NCI-H82 treated with DMSO at 0.1 percent for 48 hours (cell line): ENCODE measurements around the gene ELP1.

Experiments used
- DNase-seq: peaks from one replicate; lab custom pipeline; 2025; ENCODE audit not compliant: unreplicated experiment; lab: John Stamatoyannopoulos, UW

Gene ELP1

GRCh38 chr9:108883085-108883484, 50.8 kb downstream of the ELP1 start:
- DNase-seq = no peak

GRCh38 chr9:108882052-108882888, 51.7 kb downstream of the ELP1 start:
- DNase-seq = no peak

DNA sequence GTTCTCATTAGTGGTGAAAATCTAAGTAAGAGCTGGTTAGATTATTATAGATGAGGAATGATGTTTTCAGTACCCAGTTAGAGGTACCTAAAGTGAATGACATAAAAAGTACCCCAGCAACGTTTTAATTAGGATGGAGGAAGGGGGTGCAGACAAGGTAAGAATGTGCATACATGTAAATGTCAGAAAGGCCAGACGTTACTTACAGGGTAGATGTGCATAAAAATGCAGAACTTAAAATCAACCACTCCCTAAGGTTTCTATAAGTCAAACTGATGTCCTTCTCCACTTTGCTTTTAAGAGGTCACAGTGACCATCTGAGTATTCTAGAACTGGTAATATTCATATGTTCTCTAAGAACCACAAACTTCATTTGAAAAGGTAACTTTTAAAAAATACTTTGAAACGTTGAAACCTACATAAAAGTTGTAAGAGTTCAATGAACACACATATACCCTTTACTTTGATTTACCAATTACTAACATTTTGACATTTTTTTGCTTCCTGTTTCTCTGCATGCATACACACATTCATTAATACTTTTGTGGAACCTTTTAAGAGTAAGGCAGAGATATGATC, 53.1 kb downstream of the ELP1 start:
- DNase-seq = no peak

GRCh38 chr9:108877524-108877923, 56.4 kb downstream of the ELP1 start:
- DNase-seq = no peak

GRCh38 chr9:108876425-108876824, 57.5 kb downstream of the ELP1 start:
- no peak for DNase-seq

- DNase-seq = no peak
Measured at GRCh38 chr9:108874058-108874788, 59.7 kb downstream of the ELP1 start.

- no peak for DNase-seq
Measured at GRCh38 chr9:108869092-108869725, 64.7 kb downstream of the ELP1 start.

- DNase-seq = no peak
Measured at GRCh38 chr9:108867829-108868228, 66.1 kb downstream of the ELP1 start.

DNA sequence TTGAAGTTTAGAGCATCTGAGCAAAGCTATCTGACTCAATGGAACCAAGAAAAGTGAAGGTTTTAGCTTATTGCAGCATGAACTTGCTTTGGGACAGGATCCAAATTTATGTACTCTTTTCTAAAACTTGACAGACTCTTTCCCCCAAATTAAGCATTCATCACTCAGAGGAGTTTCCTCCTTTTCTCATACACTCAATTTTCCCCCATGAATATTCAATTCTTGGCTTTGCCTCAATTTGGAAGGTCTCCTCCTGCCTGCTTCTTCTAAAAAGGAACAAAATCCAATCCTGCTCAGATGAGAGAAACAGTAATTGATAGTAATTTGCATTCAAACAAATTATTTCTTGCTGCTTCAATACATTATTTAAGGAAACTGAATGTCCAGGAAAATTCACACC, 66.8 kb downstream of the ELP1 start:
- no peak for DNase-seq

- no peak for DNase-seq
Measured at GRCh38 chr9:108866001-108866420, 67.9 kb downstream of the ELP1 start.

- DNase-seq = no peak
Measured at GRCh38 chr9:108865037-108865436, 68.9 kb downstream of the ELP1 start.

GRCh38 chr9:108864446-108864845, 69.5 kb downstream of the ELP1 start:
- no peak for DNase-seq

DNA sequence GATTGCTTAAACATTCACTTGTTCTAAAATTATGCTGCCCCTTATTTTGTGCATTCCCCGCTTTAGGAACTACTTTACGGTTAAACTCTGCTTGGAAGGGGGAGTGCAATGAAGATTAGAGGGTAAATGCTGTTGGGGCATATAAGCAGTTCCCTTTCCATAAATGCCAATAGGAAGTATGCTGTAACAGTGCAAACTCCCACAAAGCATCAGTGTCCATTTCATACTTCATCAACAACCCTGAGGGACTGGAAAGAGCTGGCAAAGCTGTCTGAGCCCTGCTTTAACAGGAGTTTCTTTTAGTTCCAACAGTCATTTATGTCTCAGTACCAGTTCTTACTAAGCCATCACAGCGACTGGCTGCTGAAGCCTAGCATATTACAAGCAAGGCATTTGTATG, 70.0 kb downstream of the ELP1 start:
- no peak for DNase-seq

DNA sequence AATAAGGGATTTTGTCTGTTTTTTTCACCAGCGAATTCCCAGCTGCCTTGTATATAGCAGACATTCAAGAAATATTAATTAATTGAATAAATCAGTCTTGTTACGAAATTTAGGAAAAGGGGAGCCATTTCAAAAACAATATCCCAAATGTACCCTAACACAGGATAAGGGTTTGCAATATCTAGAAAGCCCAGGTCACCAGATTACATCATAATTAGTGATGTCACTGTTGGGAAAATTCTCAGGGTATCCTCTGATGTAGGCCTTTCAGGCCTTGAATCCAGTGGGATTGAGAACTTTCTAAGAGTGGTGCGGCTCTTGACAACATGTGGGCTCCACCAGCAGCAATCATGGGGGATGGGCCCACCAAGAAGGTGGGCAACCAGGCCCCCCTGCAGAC, 71.9 kb downstream of the ELP1 start, which contains the start of gene ACTL7A:
Gene ACTL7A, plus strand, starts transcription at position 270 of the 400 bp plus-strand sequence. Its CDS starts 57 bp downstream, at position 327.
- no peak for DNase-seq

DNA sequence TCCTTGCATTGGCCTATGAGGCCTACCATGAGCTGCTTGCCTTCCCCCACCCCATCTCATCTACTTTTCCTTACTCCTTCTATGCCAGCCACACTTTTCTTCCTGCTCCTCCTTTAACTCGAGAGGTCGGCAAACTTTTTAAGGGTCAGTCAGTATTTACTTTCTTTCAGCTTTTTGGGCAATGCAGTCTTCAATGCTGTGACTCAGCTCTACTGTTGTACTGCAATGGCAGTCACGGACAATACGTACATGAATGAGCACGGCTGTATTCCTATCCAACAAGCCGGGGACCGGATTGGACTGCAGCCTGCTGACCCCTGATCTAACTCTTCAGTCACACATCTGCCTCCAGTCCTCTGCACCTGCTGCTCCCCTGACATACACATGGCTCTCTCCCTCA, 72.5 kb downstream of the ELP1 start:
- no peak for DNase-seq

DNA sequence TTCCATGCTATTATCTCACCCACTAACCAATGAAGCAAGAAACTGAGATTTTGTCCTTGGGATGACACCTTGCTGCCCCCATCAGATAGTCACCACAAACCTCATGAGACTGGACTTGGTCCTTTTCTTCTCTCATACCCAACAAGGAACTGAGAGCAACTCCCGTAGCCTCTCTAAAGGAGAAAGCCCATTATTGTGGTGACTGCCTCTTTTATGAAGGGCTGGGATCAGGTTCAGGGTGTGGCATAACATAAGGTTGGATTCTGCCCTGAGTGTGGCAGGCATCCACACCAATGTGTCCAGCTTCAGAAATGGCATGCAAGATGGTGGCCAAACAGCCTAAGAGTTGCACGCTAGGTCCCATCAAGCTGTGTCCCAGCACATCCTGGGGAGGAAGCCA, 73.2 kb downstream of the ELP1 start:
- no peak for DNase-seq

GRCh38 chr9:108860354-108860753, 73.6 kb downstream of the ELP1 start:
- DNase-seq = no peak

DNA sequence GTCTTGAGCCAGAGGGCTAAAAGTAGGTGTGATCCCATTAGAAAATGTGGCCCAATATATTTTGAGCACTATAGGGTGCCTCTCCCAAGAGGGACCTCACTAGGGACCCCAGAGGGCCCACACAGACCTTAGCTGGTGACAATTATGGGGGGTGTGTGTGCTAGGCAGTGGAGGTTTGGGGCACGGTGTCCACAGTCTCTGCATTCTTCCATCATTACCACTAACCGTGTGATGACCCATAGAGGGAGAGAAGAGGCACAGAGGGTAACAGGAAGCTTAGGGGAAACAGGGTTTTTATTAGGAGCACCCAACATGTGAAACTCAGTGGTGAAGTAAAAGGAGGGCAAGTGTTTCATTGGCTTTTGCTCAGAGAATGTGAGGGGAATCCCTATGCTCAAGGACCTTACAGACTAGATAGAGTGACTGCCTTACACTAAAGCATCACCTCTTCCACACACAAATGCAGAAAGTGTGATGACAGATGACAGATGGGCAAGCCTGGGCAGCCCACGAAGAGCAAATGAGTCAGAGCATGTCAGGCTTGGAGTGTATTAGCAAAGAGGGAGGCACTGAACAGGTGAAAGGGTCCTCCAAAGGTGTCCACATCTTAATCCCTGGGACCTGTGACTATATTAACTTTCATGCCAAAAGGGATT, 74.3 kb downstream of the ELP1 start:
- no peak for DNase-seq

GRCh38 chr9:108857572-108857971, 76.4 kb downstream of the ELP1 start:
- no peak for DNase-seq

- DNase-seq = no peak
Measured at GRCh38 chr9:108855888-108856287, 78.0 kb downstream of the ELP1 start, which contains the start of gene ACTL7B. TSS of gene ACTL7B (minus strand) at chr9:108855986. CDS start at chr9:108855930, 56 bp downstream.

- no peak for DNase-seq
Measured at GRCh38 chr9:108855529-108855886, 78.4 kb downstream of the ELP1 start.
